Trophoblast cell (in vitro differentiated cells and primary cell): ENCODE measurements around the gene TCERG1L.

Experiments
- DNase-seq, 2 donors: peaks; one replicate each; pipeline ENCODE4 v3.0.0-alpha.2; 2016
- H2AFZ ChIP-seq: 2 replicates; pipeline ENCODE4 v1.6.1; 2013; ENCODE audit warnings: low read length, moderate library complexity, mild to moderate bottlenecking; ENCODE audit not compliant: insufficient read depth, poor library complexity
- H2AK5ac ChIP-seq: 2 replicates; pipeline ENCODE4 v1.6.1; 2013; ENCODE audit warnings: mild to moderate bottlenecking, low read length
- H2BK120ac ChIP-seq: 2 replicates; pipeline ENCODE4 v1.6.1; 2013; ENCODE audit warnings: low read length, mild to moderate bottlenecking, moderate library complexity; ENCODE audit not compliant: insufficient read depth, poor library complexity
- H2BK12ac ChIP-seq: 2 replicates; pipeline ENCODE4 v1.6.1; 2013; ENCODE audit warnings: mild to moderate bottlenecking, low read length, moderate library complexity
- H2BK5ac ChIP-seq: 2 replicates; pipeline ENCODE4 v1.6.1; 2013; ENCODE audit warnings: low read length, low read depth, moderate library complexity, mild to moderate bottlenecking; ENCODE audit not compliant: poor library complexity
- H3K14ac ChIP-seq: 2 replicates; pipeline ENCODE4 v1.6.1; 2013; ENCODE audit warnings: mild to moderate bottlenecking, low read length
- H3K18ac ChIP-seq: 2 replicates; pipeline ENCODE4 v1.6.1; 2013; ENCODE audit warnings: mild to moderate bottlenecking, low read length
- H3K23ac ChIP-seq: 2 replicates; pipeline ENCODE4 v1.6.1; 2013; ENCODE audit warnings: low read length
- H3K27ac ChIP-seq: 2 replicates; pipeline ENCODE4 v1.5.1; 2013; ENCODE audit warnings: low read depth, mild to moderate bottlenecking, inconsistent platforms, low read length, moderate library complexity
- H3K27me3 ChIP-seq: 2 replicates; pipeline ENCODE4 v1.6.1; 2013; ENCODE audit warnings: inconsistent platforms, mild to moderate bottlenecking, low read length, moderate library complexity; ENCODE audit not compliant: insufficient read depth
- H3K36me3 ChIP-seq, 2 experiments: 1 replicate in 1 of 2; 2 replicates in 1 of 2; pipeline ENCODE4 v1.6.1; 2013; ENCODE audit warnings: low read length in 2 of 2, mild to moderate bottlenecking in 2 of 2, moderate library complexity in 1 of 2; ENCODE audit not compliant: insufficient read depth in 2 of 2, control insufficient read depth in 1 of 2
- H3K4ac ChIP-seq: 2 replicates; pipeline ENCODE4 v1.6.1; 2013; ENCODE audit warnings: low read depth, mild to moderate bottlenecking, low read length, moderate library complexity
- H3K4me1 ChIP-seq, 2 experiments: 1 replicate in 1 of 2; 2 replicates in 1 of 2; pipeline ENCODE4 v1.6.1; 2013; ENCODE audit warnings: low read length in 2 of 2, mild to moderate bottlenecking in 2 of 2, moderate library complexity in 1 of 2; ENCODE audit not compliant: insufficient read depth in 2 of 2, control insufficient read depth in 1 of 2
- H3K4me2 ChIP-seq: 2 replicates; pipeline ENCODE4 v1.6.1; 2013; ENCODE audit warnings: inconsistent platforms, mild to moderate bottlenecking, low read length, moderate library complexity
- H3K4me3 ChIP-seq: 2 replicates; pipeline ENCODE4 v1.5.1; 2013; ENCODE audit warnings: mild to moderate bottlenecking, low read depth, low read length, inconsistent platforms
- H3K79me1 ChIP-seq: one replicate; pipeline ENCODE4 v1.6.1; 2013; ENCODE audit warnings: low read length
- H3K79me2 ChIP-seq: 2 replicates; pipeline ENCODE4 v1.6.1; 2013; ENCODE audit warnings: low read length, mild to moderate bottlenecking; ENCODE audit not compliant: control insufficient read depth, insufficient read depth, poor library complexity
- H3K9ac ChIP-seq: 2 replicates; pipeline ENCODE4 v1.6.1; 2013; ENCODE audit warnings: mild to moderate bottlenecking, low read length
- H3K9me3 ChIP-seq: 2 replicates; pipeline ENCODE4 v1.6.1; 2013; ENCODE audit warnings: low read depth, mild to moderate bottlenecking, control low read depth, inconsistent platforms, low read length; ENCODE audit not compliant: insufficient read depth
- H4K12ac ChIP-seq: 2 replicates; pipeline ENCODE4 v1.6.1; 2013; ENCODE audit warnings: low read depth, mild to moderate bottlenecking, low read length, moderate library complexity
- H4K8ac ChIP-seq: 2 replicates; pipeline ENCODE4 v1.6.1; 2013; ENCODE audit warnings: low read depth, mild to moderate bottlenecking, low read length, moderate library complexity
- H4K91ac ChIP-seq: one replicate; pipeline ENCODE4 v1.6.1; 2013; ENCODE audit warnings: low read depth, mild to moderate bottlenecking, low read length, moderate library complexity
- WGBS: extraction: QIAGEN DNeasy Blood & Tissue Kit; methylation state at CpG from one replicate; pipeline ENCODE4 v1.1.7; 2013; ENCODE audit warnings: missing lambda C conversion rate; ENCODE audit not compliant: insufficient read length, insufficient coverage; ENCODE audit errors: extremely low coverage; 5-methylcytosine and 5-hydroxymethylcytosine counted together

Gene TCERG1L

GRCh38 chr10:131313377-131313776 lies 1.9 kb upstream of the TCERG1L start:
- H3K14ac ChIP-seq, result no peak overlapping the region
- no peak overlapping the region for H3K23ac ChIP-seq
- no peak overlapping the region for H2AK5ac ChIP-seq
- H3K79me2 ChIP-seq, result peaks cover 3% of the 10 kb centered on the region
- no peak overlapping the region for H3K4me3 ChIP-seq
- H4K91ac ChIP-seq, result no peak overlapping the region
- no peak overlapping the region for H3K27ac ChIP-seq
- no peak overlapping the region for H4K8ac ChIP-seq
- no peaks in the 10 kb centered on the region for H3K36me3 ChIP-seq
- H2BK5ac ChIP-seq, result no peak overlapping the region
- no peak overlapping the region for H4K12ac ChIP-seq
- no peak overlapping the region for H3K4me2 ChIP-seq
- no peak overlapping the region for H3K9ac ChIP-seq
- WGBS, result no CpG with 5 or more reads among the region's 6 CpGs
- H3K9me3 ChIP-seq, result no peaks in the 10 kb centered on the region
- no peak overlapping the region for H2BK120ac ChIP-seq
- no peak overlapping the region for H3K18ac ChIP-seq
- H3K4me1 ChIP-seq, result peaks cover 3 to 16% of the 10 kb centered on the region in 2 experiments
- H3K4ac ChIP-seq, result no peak overlapping the region
- no peak overlapping the region for H2BK12ac ChIP-seq
- DNase-seq, result no peak
- H3K79me1 ChIP-seq, result peaks cover 11% of the 10 kb centered on the region
- no peaks in the 10 kb centered on the region for H3K27me3 ChIP-seq
- H2AFZ ChIP-seq, result no peak overlapping the region

- peaks cover 11% of the 10 kb centered on the region for H3K79me1 ChIP-seq
- H2BK5ac ChIP-seq, result no peak overlapping the region
- H3K4me3 ChIP-seq, result peak overlapping the region; percentile 72
- H3K14ac ChIP-seq, result peak overlapping the region; percentile 73
- no peaks in the 10 kb centered on the region for H3K36me3 ChIP-seq
- H3K27ac ChIP-seq, result peak overlapping the region; percentile 64
- H2AK5ac ChIP-seq, result no peak overlapping the region
- peak overlapping the region; percentile 72 for H4K8ac ChIP-seq
- H3K4me1 ChIP-seq, result peaks cover 3 to 16% of the 10 kb centered on the region in 2 experiments
- peak overlapping the region; percentile 78 for H2BK120ac ChIP-seq
- peaks cover 3% of the 10 kb centered on the region for H3K79me2 ChIP-seq
- no CpG with 5 or more reads among the region's 32 CpGs for WGBS
- H4K12ac ChIP-seq, result no peak overlapping the region
- no peaks in the 10 kb centered on the region for H3K27me3 ChIP-seq
- H3K9ac ChIP-seq, result peak overlapping the region; percentile 76
- peak overlapping the region; percentile 84 for H3K4me2 ChIP-seq
- H3K4ac ChIP-seq, result no peak overlapping the region
- peak in 1 of 2 donors; percentile 28 for DNase-seq
- H4K91ac ChIP-seq, result peak overlapping the region; percentile 79
- H3K18ac ChIP-seq, result peak overlapping the region; percentile 70
- no peaks in the 10 kb centered on the region for H3K9me3 ChIP-seq
- peak overlapping the region; percentile 25 for H2BK12ac ChIP-seq
- H3K23ac ChIP-seq, result no peak overlapping the region
- H2AFZ ChIP-seq, result peak overlapping the region; percentile 95
Measured at GRCh38 chr10:131312478-131312836, 936 bp upstream of the TCERG1L start.

GRCh38 chr10:131311402-131311660 lies 190 bp downstream of the TCERG1L start:
- Histone ChIP-seq H3K4me2 (peak overlapping the region; percentile 93), H3K9ac (no peak overlapping the region), H2BK120ac (no peak overlapping the region), H3K4me1 (peaks cover 3 to 16% of the 10 kb centered on the region in 2 experiments), H4K91ac (peak overlapping the region; percentile 4), H2AFZ (peak overlapping the region; percentile 74), H2BK12ac (no peak overlapping the region), H3K18ac (no peak overlapping the region), H2BK5ac (no peak overlapping the region), H3K27me3 (no peaks in the 10 kb centered on the region), H3K79me1 (peaks cover 11% of the 10 kb centered on the region), H3K36me3 (no peaks in the 10 kb centered on the region), H3K23ac (no peak overlapping the region), H3K14ac (no peak overlapping the region), H4K12ac (no peak overlapping the region), H4K8ac (no peak overlapping the region), H2AK5ac (no peak overlapping the region), H3K4ac (no peak overlapping the region), H3K9me3 (no peaks in the 10 kb centered on the region), H3K79me2 (peaks cover 3% of the 10 kb centered on the region), H3K27ac (no peak overlapping the region), H3K4me3 (peak overlapping the region; percentile 82)
- DNase-seq, result no peak
- WGBS, result no CpG with 5 or more reads among the region's 36 CpGs

- no peak overlapping the region for H3K14ac ChIP-seq
- no peak overlapping the region for H2BK5ac ChIP-seq
- H3K27ac ChIP-seq, result no peak overlapping the region
- no peaks in the 10 kb centered on the region for H3K9me3 ChIP-seq
- no peak overlapping the region for H2BK12ac ChIP-seq
- no peak overlapping the region for H2BK120ac ChIP-seq
- H3K79me1 ChIP-seq, result peaks cover 11% of the 10 kb centered on the region
- H3K23ac ChIP-seq, result no peak overlapping the region
- H2AFZ ChIP-seq, result peak overlapping the region; percentile 74
- H3K9ac ChIP-seq, result no peak overlapping the region
- no peak overlapping the region for H4K8ac ChIP-seq
- no peak overlapping the region for H3K4ac ChIP-seq
- H3K79me2 ChIP-seq, result peaks cover 3% of the 10 kb centered on the region
- no peaks in the 10 kb centered on the region for H3K27me3 ChIP-seq
- WGBS, result no CpG with 5 or more reads among the region's 76 CpGs
- no peak overlapping the region for H2AK5ac ChIP-seq
- H3K36me3 ChIP-seq, result no peaks in the 10 kb centered on the region
- H3K4me1 ChIP-seq, result peaks cover 3 to 16% of the 10 kb centered on the region in 2 experiments
- no peak overlapping the region for H3K18ac ChIP-seq
- H3K4me2 ChIP-seq, result peak overlapping the region; percentile 93
- peak overlapping the region; percentile 82 for H3K4me3 ChIP-seq
- H4K91ac ChIP-seq, result peak overlapping the region; percentile 4
- DNase-seq, result peak in 1 of 2 donors; percentile 13
- no peak overlapping the region for H4K12ac ChIP-seq
Measured at GRCh38 chr10:131310551-131311401, 745 bp downstream of the TCERG1L start.
